ENCODE data around the gene MMD2.

MMD2 gene

DNA sequence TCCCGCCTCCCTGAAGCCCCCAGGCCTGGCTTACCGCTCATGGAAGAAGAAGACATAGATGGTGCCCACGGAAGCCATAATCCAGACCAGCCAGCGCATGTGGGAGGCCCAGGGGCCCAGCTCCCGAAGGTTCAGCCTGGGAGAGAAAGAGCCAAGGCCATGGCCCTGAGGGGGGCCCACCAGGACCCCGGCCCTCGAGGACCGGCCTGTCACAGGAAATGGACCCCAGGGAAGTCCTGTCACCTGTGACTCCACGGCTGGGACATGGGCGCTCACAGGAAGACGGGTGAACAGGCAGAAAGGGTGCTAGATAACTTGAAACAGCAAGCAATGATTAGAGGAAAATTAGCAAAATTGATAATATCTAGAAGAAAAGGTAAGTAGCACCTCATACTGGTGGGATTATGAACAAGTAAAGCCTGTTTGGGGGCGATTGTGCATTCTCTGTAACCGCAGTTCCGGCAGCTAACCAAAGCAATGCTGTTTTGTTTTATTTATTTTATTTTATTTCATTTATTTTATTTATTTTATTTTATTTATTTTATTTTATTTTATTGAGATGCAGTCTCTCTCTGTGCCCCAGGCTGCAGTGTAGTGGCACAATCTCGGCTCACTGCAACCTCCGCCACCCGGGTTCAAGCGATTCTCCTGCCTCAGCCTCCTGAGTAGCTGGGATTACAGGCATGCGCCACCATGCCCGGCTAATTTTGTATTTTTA is 47.7 kb downstream of the MMD2 start:
- Mint-ChIP-seq H3K27me3 (ENCODE audit: low read depth, poor library complexity) (peaks cover 35% of the 10 kb centered on the region), H3K4me3 (no peak overlapping the region), H3K36me3 (ENCODE audit: low read depth) (no peaks in the 10 kb centered on the region), H3K27ac (peak overlapping the region; percentile 64), H3K9me3 (no peaks in the 10 kb centered on the region), H3K4me1 (no peaks in the 10 kb centered on the region)
- TF ChIP-seq, protein P1, sequence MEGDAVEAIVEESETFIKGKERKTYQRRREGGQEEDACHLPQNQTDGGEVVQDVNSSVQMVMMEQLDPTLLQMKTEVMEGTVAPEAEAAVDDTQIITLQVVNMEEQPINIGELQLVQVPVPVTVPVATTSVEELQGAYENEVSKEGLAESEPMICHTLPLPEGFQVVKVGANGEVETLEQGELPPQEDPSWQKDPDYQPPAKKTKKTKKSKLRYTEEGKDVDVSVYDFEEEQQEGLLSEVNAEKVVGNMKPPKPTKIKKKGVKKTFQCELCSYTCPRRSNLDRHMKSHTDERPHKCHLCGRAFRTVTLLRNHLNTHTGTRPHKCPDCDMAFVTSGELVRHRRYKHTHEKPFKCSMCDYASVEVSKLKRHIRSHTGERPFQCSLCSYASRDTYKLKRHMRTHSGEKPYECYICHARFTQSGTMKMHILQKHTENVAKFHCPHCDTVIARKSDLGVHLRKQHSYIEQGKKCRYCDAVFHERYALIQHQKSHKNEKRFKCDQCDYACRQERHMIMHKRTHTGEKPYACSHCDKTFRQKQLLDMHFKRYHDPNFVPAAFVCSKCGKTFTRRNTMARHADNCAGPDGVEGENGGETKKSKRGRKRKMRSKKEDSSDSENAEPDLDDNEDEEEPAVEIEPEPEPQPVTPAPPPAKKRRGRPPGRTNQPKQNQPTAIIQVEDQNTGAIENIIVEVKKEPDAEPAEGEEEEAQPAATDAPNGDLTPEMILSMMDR (IDR thresholded peaks at IDR 0.05), result no peak
- DNase-seq, result no peak

DNA sequence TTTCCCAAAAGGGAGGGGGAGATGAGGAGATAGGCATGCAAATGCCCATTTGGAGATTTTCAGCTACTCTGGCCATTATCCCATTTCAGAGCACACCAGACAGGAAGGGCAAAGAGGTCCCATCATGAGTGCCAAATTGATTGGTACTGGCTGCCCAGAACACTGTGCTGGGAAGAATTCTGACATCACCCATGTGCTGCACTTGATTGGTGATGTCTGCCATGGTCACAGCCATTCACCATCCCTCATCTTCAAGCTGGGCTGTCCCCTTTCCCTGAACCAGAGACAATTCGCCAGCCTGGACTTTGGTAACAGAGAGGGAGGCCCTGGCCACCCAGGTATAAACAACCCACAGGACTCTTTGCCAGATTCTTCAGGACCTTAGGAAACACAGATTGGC is 52.3 kb downstream of the MMD2 start:
- TF ChIP-seq, protein P1 (IDR thresholded peaks at IDR 0.05), result no peak
- H3K4me3 Mint-ChIP-seq, result no peak overlapping the region
- DNase-seq, result no peak
- H3K4me1 Mint-ChIP-seq, result no peaks in the 10 kb centered on the region
- peaks cover 67% of the 10 kb centered on the region for H3K27me3 Mint-ChIP-seq (ENCODE audit: low read depth, poor library complexity)
- no peak overlapping the region for H3K27ac Mint-ChIP-seq
- H3K36me3 Mint-ChIP-seq (ENCODE audit: low read depth), result no peaks in the 10 kb centered on the region
- no peaks in the 10 kb centered on the region for H3K9me3 Mint-ChIP-seq

DNA sequence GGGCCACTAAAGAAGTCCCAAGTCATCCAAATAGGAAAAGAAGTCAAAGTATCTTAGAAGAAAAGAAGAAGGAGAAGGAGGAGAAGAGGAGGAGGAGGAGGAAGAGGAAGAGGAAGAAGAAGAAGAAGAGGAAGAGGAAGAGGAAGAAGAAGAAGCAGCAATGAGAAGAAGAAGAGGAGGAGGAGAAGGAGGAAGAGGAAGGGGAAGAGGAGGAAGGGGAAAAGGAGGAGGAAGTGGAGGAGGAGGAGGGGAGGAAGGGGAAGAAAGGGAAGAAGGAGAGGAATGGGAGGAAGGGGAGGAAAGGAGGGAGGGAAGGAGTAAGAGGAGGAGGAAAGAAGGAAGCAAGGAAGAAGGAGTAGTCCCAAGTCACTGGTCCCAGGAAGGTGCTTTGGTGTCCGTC is 53.8 kb downstream of the MMD2 start:
- TF ChIP-seq, protein P1 (IDR thresholded peaks at IDR 0.05), result no peak
- peaks cover 73% of the 10 kb centered on the region for H3K27me3 Mint-ChIP-seq (ENCODE audit: low read depth, poor library complexity)
- no peaks in the 10 kb centered on the region for H3K9me3 Mint-ChIP-seq
- DNase-seq, result no peak
- no peaks in the 10 kb centered on the region for H3K36me3 Mint-ChIP-seq (ENCODE audit: low read depth)
- H3K4me1 Mint-ChIP-seq, result no peaks in the 10 kb centered on the region
- H3K27ac Mint-ChIP-seq, result no peak overlapping the region
- no peak overlapping the region for H3K4me3 Mint-ChIP-seq

DNA sequence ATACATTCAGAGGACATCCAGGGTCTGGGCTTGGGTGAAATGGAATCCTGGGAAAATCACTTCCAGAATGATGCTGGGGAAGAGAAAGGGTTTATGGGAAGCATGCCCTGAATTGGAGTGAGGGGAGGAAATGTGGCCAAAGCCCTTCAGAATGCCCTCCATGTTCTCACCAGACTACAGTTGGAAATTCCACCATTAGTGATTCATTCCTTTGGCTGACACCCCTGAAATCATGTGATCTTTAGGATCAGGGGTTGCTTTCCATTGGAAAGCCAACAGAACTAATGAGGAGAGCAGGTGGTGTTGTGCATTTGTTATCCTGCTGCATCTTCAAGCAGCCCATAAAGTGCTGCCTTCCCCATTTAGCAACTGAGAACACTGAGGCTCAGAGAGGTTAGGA is 54.6 kb downstream of the MMD2 start:
- Mint-ChIP-seq H3K4me3 (no peak overlapping the region), H3K36me3 (ENCODE audit: low read depth) (no peaks in the 10 kb centered on the region), H3K27ac (no peak overlapping the region), H3K27me3 (ENCODE audit: low read depth, poor library complexity) (peaks cover 68% of the 10 kb centered on the region), H3K9me3 (no peaks in the 10 kb centered on the region), H3K4me1 (no peaks in the 10 kb centered on the region)
- TF ChIP-seq, protein P1 (IDR thresholded peaks at IDR 0.05), result no peak
- no peak for DNase-seq

- TF ChIP-seq, protein P1 (IDR thresholded peaks at IDR 0.05), result no peak
- H3K9me3 Mint-ChIP-seq, result peaks cover 19% of the 10 kb centered on the region
- H3K27me3 Mint-ChIP-seq (ENCODE audit: low read depth, poor library complexity), result peaks cover 24% of the 10 kb centered on the region
- no peak for DNase-seq
- H3K27ac Mint-ChIP-seq, result no peak overlapping the region
- no peaks in the 10 kb centered on the region for H3K4me1 Mint-ChIP-seq
- no peak overlapping the region for H3K4me3 Mint-ChIP-seq
- H3K36me3 Mint-ChIP-seq (ENCODE audit: low read depth), result no peaks in the 10 kb centered on the region
Measured at GRCh38 chr7:4895766-4896165, 63.2 kb downstream of the MMD2 start.

GRCh38 chr7:4894482-4894881 is 64.5 kb downstream of the MMD2 start:
- peaks cover 23% of the 10 kb centered on the region for H3K27me3 Mint-ChIP-seq (ENCODE audit: low read depth, poor library complexity)
- no peak for DNase-seq
- H3K9me3 Mint-ChIP-seq, result peaks cover 19% of the 10 kb centered on the region
- H3K27ac Mint-ChIP-seq, result no peak overlapping the region
- no peaks in the 10 kb centered on the region for H3K4me1 Mint-ChIP-seq
- no peaks in the 10 kb centered on the region for H3K36me3 Mint-ChIP-seq (ENCODE audit: low read depth)
- H3K4me3 Mint-ChIP-seq, result no peak overlapping the region
- TF ChIP-seq, protein P1 (IDR thresholded peaks at IDR 0.05), result no peak

All from nephron progenitor cell (in vitro differentiated cells).